HCT116 (cell line): Measurements from ENCODE around the gene SRGAP1. TPM values are rescaled to one million over a fixed set of nuclear protein-coding genes. Genes with fewer than 3 reads are reported as not detected.

Source experiments
- ATAC-seq: fragments of 200-7000 bp; cut with Tn5 transposase; 2 replicates; pipeline ENCODE4 v1.9.1; 2020; ENCODE audit warnings: mild to moderate bottlenecking, moderate library complexity
- BruUV-seq: library from RNA; stranded (reverse); fragments of 400-500 nt; replicated peaks from 2 replicates; lab custom pipeline; 2021; lab: Mats Ljungman, UMichigan
- CTCF ChIA-PET: fragments of 300-600 bp; sonication (Branson Sonifier 250); formaldehyde crosslinking; loops from one replicate; lab custom pipeline; 2021; ENCODE audit warnings: antibody characterized with exemption; lab: Charles Lee
- POLR2A ChIA-PET: fragments of 300-600, 350-600 bp; sonication (Branson Sonifier 250); formaldehyde crosslinking; loops from one replicate; lab custom pipeline; 2021; ENCODE audit warnings: antibody characterized with exemption; lab: Charles Lee
- RAD21 ChIA-PET, 2 experiments: fragments of 300-600 bp; sonication (Branson Sonifier 250); formaldehyde crosslinking; loops; one replicate each; lab custom pipeline; 2023; ENCODE audit warnings: low total read pairs in 2 of 2; ENCODE audit not compliant: uncharacterized antibody in 2 of 2, unreplicated experiment in 2 of 2, low non-redundant PET in 1 of 2; lab: Charles Lee
- DNase-seq: peaks from one replicate; pipeline ENCODE4 v3.0.0-alpha.2; 2010; ENCODE audit warnings: low read depth, low spot score
- H2AFZ ChIP-seq: fragments of 200-600 bp; shearing (Covaris generic), sonication (generic); 2 replicates; pipeline ENCODE4 v1.6.1; 2017; ENCODE audit warnings: low read depth, mixed run types, mixed read lengths, antibody characterized with exemption, low read length; ENCODE audit not compliant: poor library complexity, severe bottlenecking
- H3K27ac ChIP-seq: 2 replicates; pipeline ENCODE4 v1.5.1; 2012; ENCODE audit warnings: low read depth, low read length
- H3K27me3 ChIP-seq: fragments of 200-600 bp; sonication (generic); 2 replicates; pipeline ENCODE4 v1.6.1; 2016; ENCODE audit warnings: mixed run types, low read length, mixed read lengths; ENCODE audit not compliant: insufficient read depth
- H3K36me3 ChIP-seq, 2 experiments: fragments of 200-500 bp in 1 of 2; fragments of 200-600 bp in 1 of 2; sonication (Bioruptor generic) in 1 of 2; sonication (generic) in 1 of 2; 2 replicates each; pipeline versions ENCODE4 v1.5.1 to v1.6.1; 2014 to 2016; ENCODE audit warnings: low read length in 2 of 2, inconsistent platforms in 1 of 2, mixed read lengths in 1 of 2, mixed run types in 1 of 2; ENCODE audit not compliant: insufficient read depth in 2 of 2, control insufficient read depth in 1 of 2
- H3K4me1 ChIP-seq, 2 experiments: fragments of 200-600 bp in 1 of 2; sonication (generic) in 1 of 2; 2 replicates each; pipeline versions ENCODE4 v1.5.1 to v1.6.1; 2012 to 2017; ENCODE audit warnings: low read length in 2 of 2, inconsistent platforms in 1 of 2, mild to moderate bottlenecking in 1 of 2, mixed read lengths in 1 of 2, mixed run types in 1 of 2, moderate library complexity in 1 of 2; ENCODE audit not compliant: insufficient read depth in 2 of 2, control insufficient read depth in 1 of 2
- H3K4me2 ChIP-seq: fragments of 200-600 bp; sonication (generic); 2 replicates; pipeline ENCODE4 v1.6.1; 2017; ENCODE audit warnings: mixed run types, low read length, mixed read lengths
- H3K4me3 ChIP-seq, 2 experiments: fragments of 200-600 bp in 1 of 2; sonication (generic) in 1 of 2; replicated peaks in 1 of 2; 2 replicates each; pipeline ENCODE4 v1.5.1; 2011 to 2016; ENCODE audit warnings: low read length in 2 of 2, control low read depth in 1 of 2, low read depth in 1 of 2, mild to moderate bottlenecking in 1 of 2, mixed read lengths in 1 of 2, mixed run types in 1 of 2
- H3K79me2 ChIP-seq: fragments of 200-600 bp; sonication (generic); 2 replicates; pipeline ENCODE4 v1.6.1; 2017; ENCODE audit warnings: mild to moderate bottlenecking, mixed run types, low read length, moderate library complexity, mixed read lengths; ENCODE audit not compliant: insufficient read depth
- H3K9ac ChIP-seq: fragments of 200-600 bp; sonication (generic); 2 replicates; pipeline ENCODE4 v1.6.1; 2016; ENCODE audit warnings: low read length, mixed read lengths
- H3K9me2 ChIP-seq: fragments of 200-600 bp; sonication (generic), shearing (Covaris generic); 2 replicates; pipeline ENCODE4 v1.6.1; 2017; ENCODE audit warnings: mixed run types, mild to moderate bottlenecking, moderate library complexity; ENCODE audit not compliant: insufficient read depth
- H3K9me3 ChIP-seq, 2 experiments: fragments of 200-500 bp in 1 of 2; fragments of 200-600 bp in 1 of 2; sonication (Bioruptor generic) in 1 of 2; sonication (generic) in 1 of 2; 2 replicates each; pipeline ENCODE4 v1.6.1; 2014 to 2017; ENCODE audit warnings: low read length in 2 of 2, mixed read lengths in 2 of 2, inconsistent platforms in 1 of 2, low read depth in 1 of 2, mild to moderate bottlenecking in 1 of 2, mixed run types in 1 of 2, moderate library complexity in 1 of 2; ENCODE audit not compliant: control insufficient read depth in 1 of 2, insufficient read depth in 1 of 2
- H4K20me1 ChIP-seq: fragments of 200-600 bp; sonication (generic), shearing (Covaris generic); 2 replicates; pipeline ENCODE4 v1.6.1; 2017; ENCODE audit warnings: mixed run types, mild to moderate bottlenecking, moderate library complexity; ENCODE audit not compliant: insufficient read depth
- CBX3 ChIP-seq: IDR thresholded peaks from 2 replicates; pipeline ENCODE4 v1.6.1; 2012; ENCODE audit warnings: low read depth
- CEBPB ChIP-seq: IDR thresholded peaks from 2 replicates; pipeline ENCODE4 v1.6.1; 2012; ENCODE audit warnings: low read depth
- EGR1 ChIP-seq: IDR thresholded peaks from 2 replicates; pipeline ENCODE4 v1.6.1; 2012; ENCODE audit warnings: low read depth
- EZH2 ChIP-seq: fragments of 200-600 bp; sonication (generic); IDR thresholded peaks from 2 replicates; pipeline ENCODE4 v1.6.1; 2017; ENCODE audit warnings: antibody characterized with exemption, mixed run types
- EZH2phosphoT487 ChIP-seq: fragments of 200-600 bp; IDR thresholded peaks from 2 replicates; pipeline ENCODE4 v1.6.1; 2018; ENCODE audit warnings: antibody characterized with exemption, borderline replicate concordance
- FOSL1 ChIP-seq: IDR thresholded peaks from 2 replicates; pipeline ENCODE4 v1.6.1; 2012; ENCODE audit warnings: low read depth
- JUND ChIP-seq: IDR thresholded peaks from 2 replicates; pipeline ENCODE4 v1.6.1; 2012
- POLR2A ChIP-seq: IDR thresholded peaks from 2 replicates; pipeline ENCODE4 v1.7.0; 2011; ENCODE audit warnings: borderline replicate concordance; ENCODE audit not compliant: insufficient read depth, insufficient read length; ENCODE audit errors: extremely low read depth
- POLR2AphosphoS5 ChIP-seq: IDR thresholded peaks from 2 replicates; pipeline ENCODE4 v1.6.1; 2011; ENCODE audit warnings: mild to moderate bottlenecking, low read depth, low read length, moderate library complexity
- RAD21 ChIP-seq: IDR thresholded peaks from 2 replicates; pipeline ENCODE4 v1.6.1; 2012; ENCODE audit warnings: low read depth, mild to moderate bottlenecking
- SP1 ChIP-seq: IDR thresholded peaks from 2 replicates; pipeline ENCODE4 v1.6.1; 2012; ENCODE audit warnings: low read depth
- SRF ChIP-seq: IDR thresholded peaks from 2 replicates; pipeline ENCODE4 v1.6.1; 2012; ENCODE audit warnings: low read depth
- TCF7L2 ChIP-seq: IDR thresholded peaks from 2 replicates; pipeline ENCODE4 v1.7.0; 2011; ENCODE audit warnings: borderline replicate concordance, inconsistent platforms; ENCODE audit not compliant: insufficient read depth, insufficient read length; ENCODE audit errors: extremely low read depth
- YY1 ChIP-seq: IDR thresholded peaks from 2 replicates; pipeline ENCODE4 v1.6.1; 2011; ENCODE audit warnings: low read length, low read depth, moderate library complexity, mild to moderate bottlenecking; ENCODE audit not compliant: insufficient replicate concordance; ENCODE audit errors: extremely low read depth
- ZFX ChIP-seq: fragments of 450-650 bp; IDR thresholded peaks from 2 replicates; pipeline ENCODE4 v1.6.1; 2017
- ZNF274 ChIP-seq: fragments of 200-500 bp; sonication (Bioruptor generic); IDR thresholded peaks from 2 replicates; pipeline ENCODE4 v1.6.1; 2014; ENCODE audit warnings: mild to moderate bottlenecking, low read depth, low read length, inconsistent platforms
- intact Hi-C: fragments of 100-400 bp; cut with micrococcal nuclease; formaldehyde crosslinking; loops from 2 replicates; pipeline ENCODE4 v1.10.0; 2022
- total RNA-seq: library from RNA; stranded (reverse); gene quantifications from one replicate; pipeline ENCODE4 v1.2.1, GENCODE V29; 2021; ENCODE audit not compliant: unreplicated experiment
- TF ChIP-seq, protein P1 (sequence below): IDR thresholded peaks from 2 replicates; pipeline ENCODE4 v1.6.1; 2012
- TF ChIP-seq, protein P2 (sequence below): IDR thresholded peaks from 2 replicates; pipeline ENCODE4 v1.6.1; 2012
- TF ChIP-seq, protein P3 (sequence below), 3 experiments: fragments of 200-600 bp in 1 of 3; sonication (generic) in 1 of 3; IDR thresholded peaks in 2 of 3; conservative IDR thresholded peaks in 1 of 3; 2 replicates each; pipeline ENCODE4 v1.5.1; 2012 to 2017; ENCODE audit warnings: low read depth in 2 of 3, low read length in 2 of 3, antibody characterized with exemption in 1 of 3, borderline replicate concordance in 1 of 3, control low read depth in 1 of 3, mild to moderate bottlenecking in 1 of 3, mixed read lengths in 1 of 3, mixed run types in 1 of 3, moderate library complexity in 1 of 3; ENCODE audit not compliant: insufficient read depth in 1 of 3
- TF ChIP-seq, protein P4 (sequence below): IDR thresholded peaks from 2 replicates; pipeline ENCODE4 v1.6.1; 2011; ENCODE audit warnings: mild to moderate bottlenecking, low read length, moderate library complexity; ENCODE audit not compliant: insufficient replicate concordance; ENCODE audit errors: extremely low read depth

The SRGAP1 gene
- total RNA-seq, 1 experiment from 2014 or later: 16.6 TPM

DNA sequence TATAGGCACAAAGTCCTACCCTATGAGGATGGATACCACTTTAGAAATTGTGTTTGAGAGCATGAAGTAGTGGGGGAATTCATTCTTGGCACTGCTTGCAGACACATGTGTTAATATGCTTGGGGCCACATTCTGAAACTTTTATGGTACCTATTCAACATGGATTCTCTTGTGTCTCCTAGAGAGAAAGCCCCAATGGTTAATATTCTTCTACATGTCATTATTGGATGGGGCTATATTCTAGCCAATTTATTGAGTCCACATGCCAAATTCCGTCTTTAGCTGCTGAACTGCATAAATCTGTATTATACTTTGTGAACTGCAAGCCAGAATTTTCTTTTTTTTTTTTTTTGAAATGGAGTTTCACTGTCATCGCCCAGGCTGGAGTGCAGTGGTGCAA is 237.6 kb downstream of the SRGAP1 start:
- DNase-seq: no peak
- intact Hi-C loops: loop anchor here (5.0 kb wide), 2 partner anchors 165 to 240 kb away; partner anchors contain the start of gene SRGAP1

More for the DNA sequence above, 237.6 kb downstream of the SRGAP1 start:
- Histone ChIP-seq H3K9me3 (no peaks in the 10 kb centered on the region), H3K4me1 (peaks cover 49 to 54% of the 10 kb centered on the region in 2 experiments), H3K4me2 (no peak overlapping the region), H3K9ac (no peak overlapping the region), H3K27me3 (no peaks in the 10 kb centered on the region), H4K20me1 (no peaks in the 10 kb centered on the region), H2AFZ (no peak overlapping the region), H3K79me2 (no peaks in the 10 kb centered on the region), H3K36me3 (peaks cover 0 to 5% of the 10 kb centered on the region in 2 experiments; a peak in 1 of 4 replicates), H3K4me3 (no peak overlapping the region), H3K27ac (no peak overlapping the region), H3K9me2 (no peaks in the 10 kb centered on the region)
- TF ChIP-seq, protein P1, sequence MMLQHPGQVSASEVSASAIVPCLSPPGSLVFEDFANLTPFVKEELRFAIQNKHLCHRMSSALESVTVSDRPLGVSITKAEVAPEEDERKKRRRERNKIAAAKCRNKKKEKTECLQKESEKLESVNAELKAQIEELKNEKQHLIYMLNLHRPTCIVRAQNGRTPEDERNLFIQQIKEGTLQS: no peak
- TF ChIP-seq EGR1 (no peak), ZNF274 (no peak), YY1 (no peak), EZH2phosphoT487 (no peak), FOSL1 (no peak), CBX3 (no peak), JUND (no peak), EZH2 (no peak), POLR2AphosphoS5 (no peak), POLR2A (no peak), CEBPB (no peak), SP1 (no peak), RAD21 (no peak), TCF7L2 (no peak), SRF (no peak), ZFX (no peak)
- TF ChIP-seq, protein P2, sequence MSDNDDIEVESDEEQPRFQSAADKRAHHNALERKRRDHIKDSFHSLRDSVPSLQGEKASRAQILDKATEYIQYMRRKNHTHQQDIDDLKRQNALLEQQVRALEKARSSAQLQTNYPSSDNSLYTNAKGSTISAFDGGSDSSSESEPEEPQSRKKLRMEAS: no peak
- TF ChIP-seq, protein P3, sequence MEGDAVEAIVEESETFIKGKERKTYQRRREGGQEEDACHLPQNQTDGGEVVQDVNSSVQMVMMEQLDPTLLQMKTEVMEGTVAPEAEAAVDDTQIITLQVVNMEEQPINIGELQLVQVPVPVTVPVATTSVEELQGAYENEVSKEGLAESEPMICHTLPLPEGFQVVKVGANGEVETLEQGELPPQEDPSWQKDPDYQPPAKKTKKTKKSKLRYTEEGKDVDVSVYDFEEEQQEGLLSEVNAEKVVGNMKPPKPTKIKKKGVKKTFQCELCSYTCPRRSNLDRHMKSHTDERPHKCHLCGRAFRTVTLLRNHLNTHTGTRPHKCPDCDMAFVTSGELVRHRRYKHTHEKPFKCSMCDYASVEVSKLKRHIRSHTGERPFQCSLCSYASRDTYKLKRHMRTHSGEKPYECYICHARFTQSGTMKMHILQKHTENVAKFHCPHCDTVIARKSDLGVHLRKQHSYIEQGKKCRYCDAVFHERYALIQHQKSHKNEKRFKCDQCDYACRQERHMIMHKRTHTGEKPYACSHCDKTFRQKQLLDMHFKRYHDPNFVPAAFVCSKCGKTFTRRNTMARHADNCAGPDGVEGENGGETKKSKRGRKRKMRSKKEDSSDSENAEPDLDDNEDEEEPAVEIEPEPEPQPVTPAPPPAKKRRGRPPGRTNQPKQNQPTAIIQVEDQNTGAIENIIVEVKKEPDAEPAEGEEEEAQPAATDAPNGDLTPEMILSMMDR (IDR thresholded peaks at IDR 0.05 in 2 of 3, conservative IDR thresholded peaks at IDR 0.05 in 1 of 3; ENCODE audit: borderline replicate concordance in 1 of 3, insufficient read depth in 1 of 3, low read depth in 2 of 3, low read length in 2 of 3): no peak
- TF ChIP-seq, protein P4, sequence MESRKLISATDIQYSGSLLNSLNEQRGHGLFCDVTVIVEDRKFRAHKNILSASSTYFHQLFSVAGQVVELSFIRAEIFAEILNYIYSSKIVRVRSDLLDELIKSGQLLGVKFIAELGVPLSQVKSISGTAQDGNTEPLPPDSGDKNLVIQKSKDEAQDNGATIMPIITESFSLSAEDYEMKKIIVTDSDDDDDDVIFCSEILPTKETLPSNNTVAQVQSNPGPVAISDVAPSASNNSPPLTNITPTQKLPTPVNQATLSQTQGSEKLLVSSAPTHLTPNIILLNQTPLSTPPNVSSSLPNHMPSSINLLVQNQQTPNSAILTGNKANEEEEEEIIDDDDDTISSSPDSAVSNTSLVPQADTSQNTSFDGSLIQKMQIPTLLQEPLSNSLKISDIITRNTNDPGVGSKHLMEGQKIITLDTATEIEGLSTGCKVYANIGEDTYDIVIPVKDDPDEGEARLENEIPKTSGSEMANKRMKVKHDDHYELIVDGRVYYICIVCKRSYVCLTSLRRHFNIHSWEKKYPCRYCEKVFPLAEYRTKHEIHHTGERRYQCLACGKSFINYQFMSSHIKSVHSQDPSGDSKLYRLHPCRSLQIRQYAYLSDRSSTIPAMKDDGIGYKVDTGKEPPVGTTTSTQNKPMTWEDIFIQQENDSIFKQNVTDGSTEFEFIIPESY: no peak
- ChIA-PET CTCF (no interaction called here), RAD21 (no interaction called here), POLR2A (no interaction called here)
- no peak for ATAC-seq
- BruUV-seq: no TSS peak
